Neural cell (in vitro differentiated cells): Measurements from ENCODE around the gene CSK. TPM values are rescaled to one million over a fixed set of nuclear protein-coding genes. Genes with fewer than 3 reads are reported as not detected.

Source experiments
- H2AFZ ChIP-seq: fragments of 200-600, 300-800 bp; sonication (generic), shearing (Covaris generic); 2 replicates; pipeline ENCODE4 v1.6.0; 2014; ENCODE audit warnings: low read depth, mild to moderate bottlenecking, antibody characterized with exemption, low read length, moderate library complexity
- H3F3A ChIP-seq: fragments of 200-600 bp; shearing (Covaris generic); 2 replicates; pipeline ENCODE4 v1.6.1; 2016; ENCODE audit warnings: mild to moderate bottlenecking, moderate library complexity, mixed read lengths, antibody characterized with exemption, low read length; ENCODE audit not compliant: insufficient read depth, poor library complexity, severe bottlenecking
- H3K27ac ChIP-seq: fragments of 200-600, 300-800 bp; sonication (generic), shearing (Covaris generic); 2 replicates; pipeline ENCODE4 v1.5.1; 2014; ENCODE audit warnings: mild to moderate bottlenecking, low read length, moderate library complexity
- H3K27me3 ChIP-seq: fragments of 300-800, 200-600 bp; sonication (generic), shearing (Covaris generic); 2 replicates; pipeline ENCODE4 v1.6.0; 2014; ENCODE audit warnings: mild to moderate bottlenecking, low read depth, low read length, moderate library complexity; ENCODE audit not compliant: insufficient read depth
- H3K36me3 ChIP-seq: fragments of 300-800, 200-600 bp; sonication (generic), shearing (Covaris generic); 2 replicates; pipeline ENCODE4 v1.5.1; 2014; ENCODE audit warnings: mild to moderate bottlenecking, antibody characterized with exemption, low read length, moderate library complexity; ENCODE audit not compliant: insufficient read depth
- H3K4me2 ChIP-seq: fragments of 300-800, 200-600 bp; sonication (generic), shearing (Covaris generic); 2 replicates; pipeline ENCODE4 v1.6.0; 2014; ENCODE audit warnings: mild to moderate bottlenecking, low read length
- H3K4me3 ChIP-seq: fragments of 300-800, 200-600 bp; sonication (generic), shearing (Covaris generic); 2 replicates; pipeline ENCODE4 v1.5.1; 2014; ENCODE audit warnings: mild to moderate bottlenecking, low read length, moderate library complexity
- H3K79me2 ChIP-seq: fragments of 200-600 bp; shearing (Covaris generic); replicated peaks from 2 replicates; pipeline ENCODE4 v1.6.0; 2014; ENCODE audit warnings: mild to moderate bottlenecking, low read length, moderate library complexity; ENCODE audit not compliant: insufficient read depth
- H3K9ac ChIP-seq: fragments of 300-800, 200-600 bp; sonication (generic), shearing (Covaris generic); 2 replicates; pipeline ENCODE4 v1.6.1; 2016; ENCODE audit warnings: mild to moderate bottlenecking, low read length, mixed read lengths
- H3K9me2 ChIP-seq: fragments of 200-600 bp; shearing (Covaris generic); 2 replicates; pipeline ENCODE4 v1.6.1; 2016; ENCODE audit warnings: mild to moderate bottlenecking, low read length, mixed read lengths; ENCODE audit not compliant: insufficient read depth
- H3K9me3 ChIP-seq: fragments of 200-600, 300-800 bp; sonication (generic), shearing (Covaris generic); 2 replicates; pipeline ENCODE4 v1.6.1; 2016; ENCODE audit warnings: mild to moderate bottlenecking, mixed run types, low read length, moderate library complexity, mixed read lengths
- H4K20me1 ChIP-seq: fragments of 200-600 bp; shearing (Covaris generic); 2 replicates; pipeline ENCODE4 v1.6.1; 2016; ENCODE audit warnings: mild to moderate bottlenecking, mixed run types; ENCODE audit not compliant: insufficient read depth
- CTCF ChIP-seq: fragments of 450-650 bp; IDR thresholded peaks from 2 replicates; pipeline ENCODE4 v1.5.1; 2014; ENCODE audit warnings: antibody characterized with exemption, mild to moderate bottlenecking, moderate library complexity; ENCODE audit not compliant: poor library complexity, severe bottlenecking
- EP300 ChIP-seq: fragments of 450-650 bp; conservative IDR thresholded peaks from 2 replicates; pipeline ENCODE4 v1.6.1; 2014; ENCODE audit warnings: antibody characterized with exemption, mild to moderate bottlenecking, moderate library complexity; ENCODE audit not compliant: poor library complexity, severe bottlenecking
- EZH2 ChIP-seq: fragments of 200-600, 300-800 bp; shearing (Covaris generic), sonication (generic); IDR thresholded peaks from 2 replicates; pipeline ENCODE4 v1.6.1; 2014; ENCODE audit warnings: antibody characterized with exemption, low read length, borderline replicate concordance, mild to moderate bottlenecking; ENCODE audit not compliant: insufficient read depth, poor library complexity, severe bottlenecking
- MXI1 ChIP-seq: fragments of 450-650 bp; conservative IDR thresholded peaks from 2 replicates; pipeline ENCODE4 v1.6.1; 2014; ENCODE audit warnings: antibody characterized with exemption, mild to moderate bottlenecking; ENCODE audit not compliant: poor library complexity, severe bottlenecking
- POLR2AphosphoS5 ChIP-seq: IDR thresholded peaks from 2 replicates; pipeline ENCODE4 v1.6.1; 2012
- RAD21 ChIP-seq: fragments of 450-650 bp; conservative IDR thresholded peaks from 2 replicates; pipeline ENCODE4 v1.6.1; 2014; ENCODE audit warnings: antibody characterized with exemption, mild to moderate bottlenecking, moderate library complexity
- SMC3 ChIP-seq: fragments of 450-650 bp; conservative IDR thresholded peaks from 2 replicates; pipeline ENCODE4 v1.6.1; 2014; ENCODE audit warnings: antibody characterized with exemption, mild to moderate bottlenecking, moderate library complexity; ENCODE audit not compliant: poor library complexity
- TAF1 ChIP-seq: IDR thresholded peaks from 2 replicates; pipeline ENCODE4 v1.6.1; 2012; ENCODE audit warnings: low read depth
- polyA plus RNA-seq: library from polyadenylated mRNA; depleted of rRNA; stranded (reverse); fragments of >200 nt; gene quantifications from 2 replicates; pipeline ENCODE4 v1.2.3, GENCODE V29; 2014
- TF ChIP-seq, protein P1 (sequence below): IDR thresholded peaks from 2 replicates; pipeline ENCODE4 v1.6.1; 2012; ENCODE audit warnings: borderline replicate concordance

Gene CSK
- polyA plus RNA-seq, 1 donor from 2014 or later = 45.5 TPM

DNA sequence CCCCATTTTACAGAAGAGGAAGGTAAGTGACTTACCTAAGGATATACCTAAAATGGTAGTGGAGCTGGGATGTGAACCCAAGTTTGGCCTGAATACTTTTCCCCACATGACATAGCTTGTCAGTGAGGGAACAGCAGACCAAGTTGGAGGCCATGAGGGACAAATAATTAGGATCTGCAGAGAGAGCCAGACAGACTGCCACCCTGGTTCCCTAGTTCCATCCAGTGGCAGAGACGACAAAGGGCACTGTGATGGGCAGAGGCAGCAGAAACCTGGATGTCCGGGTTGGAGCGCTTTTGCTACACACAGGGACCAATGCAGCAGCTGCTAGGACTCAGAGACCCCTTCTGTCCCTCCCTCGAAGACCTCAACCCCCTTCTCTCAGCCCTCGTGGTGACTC lies 45.7 kb downstream of the CSK start:
- no peaks in the 10 kb centered on the region for H3K9me2 ChIP-seq
- TF ChIP-seq RAD21 (no peak), EZH2 (no peak), TAF1 (no peak), POLR2AphosphoS5 (no peak), MXI1 (no peak), EP300 (no peak), CTCF (no peak), SMC3 (no peak)
- TF ChIP-seq, protein P1, sequence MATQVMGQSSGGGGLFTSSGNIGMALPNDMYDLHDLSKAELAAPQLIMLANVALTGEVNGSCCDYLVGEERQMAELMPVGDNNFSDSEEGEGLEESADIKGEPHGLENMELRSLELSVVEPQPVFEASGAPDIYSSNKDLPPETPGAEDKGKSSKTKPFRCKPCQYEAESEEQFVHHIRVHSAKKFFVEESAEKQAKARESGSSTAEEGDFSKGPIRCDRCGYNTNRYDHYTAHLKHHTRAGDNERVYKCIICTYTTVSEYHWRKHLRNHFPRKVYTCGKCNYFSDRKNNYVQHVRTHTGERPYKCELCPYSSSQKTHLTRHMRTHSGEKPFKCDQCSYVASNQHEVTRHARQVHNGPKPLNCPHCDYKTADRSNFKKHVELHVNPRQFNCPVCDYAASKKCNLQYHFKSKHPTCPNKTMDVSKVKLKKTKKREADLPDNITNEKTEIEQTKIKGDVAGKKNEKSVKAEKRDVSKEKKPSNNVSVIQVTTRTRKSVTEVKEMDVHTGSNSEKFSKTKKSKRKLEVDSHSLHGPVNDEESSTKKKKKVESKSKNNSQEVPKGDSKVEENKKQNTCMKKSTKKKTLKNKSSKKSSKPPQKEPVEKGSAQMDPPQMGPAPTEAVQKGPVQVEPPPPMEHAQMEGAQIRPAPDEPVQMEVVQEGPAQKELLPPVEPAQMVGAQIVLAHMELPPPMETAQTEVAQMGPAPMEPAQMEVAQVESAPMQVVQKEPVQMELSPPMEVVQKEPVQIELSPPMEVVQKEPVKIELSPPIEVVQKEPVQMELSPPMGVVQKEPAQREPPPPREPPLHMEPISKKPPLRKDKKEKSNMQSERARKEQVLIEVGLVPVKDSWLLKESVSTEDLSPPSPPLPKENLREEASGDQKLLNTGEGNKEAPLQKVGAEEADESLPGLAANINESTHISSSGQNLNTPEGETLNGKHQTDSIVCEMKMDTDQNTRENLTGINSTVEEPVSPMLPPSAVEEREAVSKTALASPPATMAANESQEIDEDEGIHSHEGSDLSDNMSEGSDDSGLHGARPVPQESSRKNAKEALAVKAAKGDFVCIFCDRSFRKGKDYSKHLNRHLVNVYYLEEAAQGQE = no peak
- H2AFZ ChIP-seq = no peak overlapping the region
- peaks cover 50% of the 10 kb centered on the region for H3K27me3 ChIP-seq
- no peak overlapping the region for H3K9ac ChIP-seq
- H4K20me1 ChIP-seq = no peaks in the 10 kb centered on the region
- H3K36me3 ChIP-seq = no peaks in the 10 kb centered on the region
- H3F3A ChIP-seq = no peaks in the 10 kb centered on the region
- H3K4me3 ChIP-seq = no peak overlapping the region
- H3K9me3 ChIP-seq = no peaks in the 10 kb centered on the region
- H3K27ac ChIP-seq = no peak overlapping the region
- no peaks in the 10 kb centered on the region for H3K79me2 ChIP-seq
- no peak overlapping the region for H3K4me2 ChIP-seq

- no peaks in the 10 kb centered on the region for H3K9me2 ChIP-seq
- no peaks in the 10 kb centered on the region for H3K79me2 ChIP-seq
- no peak overlapping the region for H3K4me3 ChIP-seq
- no peaks in the 10 kb centered on the region for H3K36me3 ChIP-seq
- no peaks in the 10 kb centered on the region for H3K9me3 ChIP-seq
- no peak overlapping the region for H3K9ac ChIP-seq
- no peaks in the 10 kb centered on the region for H4K20me1 ChIP-seq
- H3F3A ChIP-seq = no peaks in the 10 kb centered on the region
- no peak overlapping the region for H3K4me2 ChIP-seq
- H3K27me3 ChIP-seq = peaks cover 50% of the 10 kb centered on the region
- TF ChIP-seq RAD21 (no peak), MXI1 (no peak), SMC3 (no peak), POLR2AphosphoS5 (no peak), TAF1 (no peak), CTCF (no peak), EP300 (no peak), EZH2 (no peak)
- TF ChIP-seq, protein P1 = no peak
- H2AFZ ChIP-seq = no peak overlapping the region
- no peak overlapping the region for H3K27ac ChIP-seq
These were observed 47.0 kb downstream of the CSK start for GRCh38 chr15:74828835-74829234.
